ENCODE results near the gene ATP2C2.
"Not testable (repeated sequence)": the region's sequence is repeated elsewhere in the genome, so short reads cannot be mapped to it uniquely, and the experiment has no call there.

Gene ATP2C2

DNA sequence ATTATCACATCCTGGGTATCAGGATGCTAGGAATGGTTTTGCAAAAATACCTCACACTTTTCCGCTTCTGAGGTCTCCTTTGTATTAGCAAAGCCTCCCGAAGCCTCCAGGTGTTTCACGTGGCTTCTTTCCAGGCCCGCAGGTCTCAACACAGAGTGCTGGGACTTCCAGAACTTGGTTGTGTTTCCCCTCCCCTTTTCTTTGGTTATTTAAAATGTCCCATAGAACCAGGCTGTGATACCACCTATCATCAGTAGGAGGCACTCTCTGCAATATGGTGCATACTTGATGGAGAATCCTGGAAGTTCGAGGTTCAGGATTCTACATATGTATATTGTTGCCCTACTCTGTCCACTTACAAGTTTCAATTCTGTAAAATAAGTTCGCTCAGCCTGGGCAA is 28.8 kb downstream of the ATP2C2 start:
- DNase-seq, result no peak

DNA sequence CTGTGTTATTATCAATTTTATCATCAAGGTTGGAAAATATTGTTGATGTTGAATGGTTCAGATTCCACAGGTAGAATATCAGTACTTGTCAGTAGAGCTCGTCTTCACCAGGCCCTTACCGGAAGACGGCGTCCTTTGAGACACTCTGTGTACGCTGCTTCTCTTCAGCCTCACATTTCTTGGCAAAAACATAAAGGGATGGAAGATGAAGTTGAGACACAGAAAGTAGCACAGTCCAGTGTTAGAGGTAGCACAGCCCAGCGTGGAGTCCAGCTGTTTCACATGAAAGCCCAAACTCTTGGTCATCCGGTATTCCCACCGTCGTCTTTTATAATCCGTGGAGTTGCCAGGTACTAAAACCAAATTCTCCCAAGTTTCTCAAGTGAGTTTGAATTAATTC is 30.4 kb downstream of the ATP2C2 start:
- no peak for DNase-seq

DNA sequence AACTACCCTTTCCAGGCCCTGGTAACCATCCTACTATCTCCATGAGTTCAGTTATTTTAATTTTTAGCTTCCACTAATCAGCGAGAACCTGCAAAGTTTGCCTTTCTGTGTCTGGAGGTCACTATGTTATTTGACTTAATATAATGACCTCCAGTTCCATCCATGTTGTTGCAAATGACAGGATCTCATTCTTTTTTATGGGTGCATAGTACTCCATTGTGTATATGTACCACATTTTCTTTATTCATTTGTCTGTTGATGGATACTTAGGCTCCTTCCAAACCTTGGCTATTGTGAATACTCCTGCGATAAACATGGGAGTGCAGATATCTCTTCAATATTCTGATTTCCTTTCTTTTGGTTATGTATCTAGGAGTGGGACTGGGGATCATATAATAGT is 31.6 kb downstream of the ATP2C2 start:
- DNase-seq, result not testable (repeated sequence)

- not testable (repeated sequence) for DNase-seq
These were observed 35.1 kb downstream of the ATP2C2 start for GRCh38 chr16:84403435-84403834.

DNA sequence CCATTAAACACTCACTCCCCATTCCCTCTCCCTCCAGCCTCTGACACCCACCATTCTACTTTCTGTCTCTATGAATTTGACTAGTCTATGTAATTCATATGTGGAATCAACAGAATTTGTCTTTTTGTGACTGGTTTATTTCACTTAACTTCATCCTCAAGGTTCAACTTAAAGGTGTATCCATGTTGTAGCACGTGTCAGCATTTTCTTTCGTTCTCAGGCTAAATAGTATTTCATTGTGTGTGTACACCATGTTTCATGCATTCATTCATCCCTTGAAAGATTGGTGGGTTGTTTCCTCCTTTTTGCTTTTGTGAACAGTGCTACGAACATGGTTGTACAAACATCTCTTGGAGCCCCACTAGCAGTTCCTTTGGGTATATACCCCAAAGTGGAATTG is 36.0 kb downstream of the ATP2C2 start:
- no peak for DNase-seq

GRCh38 chr16:84404936-84405639 is 36.8 kb downstream of the ATP2C2 start:
- no peak for DNase-seq

DNA sequence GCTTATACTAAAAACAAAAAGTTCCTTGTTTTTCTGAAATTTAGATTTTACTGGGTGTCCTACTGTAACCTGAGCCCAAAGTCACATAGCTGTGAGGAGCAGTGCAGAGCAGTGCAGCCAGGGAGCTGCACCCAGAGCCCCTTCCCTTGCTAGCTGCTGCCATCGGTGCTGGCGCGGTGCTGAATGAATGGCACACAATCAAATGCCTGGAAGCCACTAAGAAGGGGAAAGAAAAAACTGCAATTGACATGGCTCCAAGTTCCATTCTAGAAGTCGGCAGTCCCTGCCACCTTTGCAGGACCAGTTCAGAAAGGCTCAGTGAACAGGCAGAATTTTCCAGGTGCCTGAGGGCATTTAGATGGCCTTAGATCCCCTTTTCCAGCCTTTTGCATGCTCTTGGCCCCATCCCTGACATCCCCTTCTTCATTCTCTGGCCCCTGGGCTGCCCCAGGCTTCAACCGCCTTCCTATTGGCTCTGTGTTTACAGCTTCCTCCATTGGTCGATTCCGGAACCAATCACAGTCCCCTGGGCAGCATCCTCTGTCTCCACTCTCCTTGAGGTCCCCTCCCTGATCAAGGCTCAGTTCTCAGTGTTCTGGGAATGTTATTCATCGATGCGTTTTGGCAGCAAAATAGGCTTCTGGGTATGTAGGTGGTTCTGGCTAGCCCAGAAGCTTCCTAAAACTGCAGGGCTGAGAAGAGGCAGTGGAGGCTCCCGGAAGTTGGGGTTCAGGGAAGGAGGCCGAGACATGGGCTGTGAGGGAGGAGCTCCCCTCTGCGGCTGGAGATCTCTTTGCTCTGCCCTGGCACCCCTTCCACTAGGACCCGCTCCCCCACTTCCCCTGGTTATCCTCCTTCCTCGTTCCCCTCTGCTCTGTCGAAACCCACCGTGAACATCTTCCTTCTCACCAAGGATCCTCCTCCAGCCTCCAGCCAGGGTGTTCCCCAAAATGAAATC is 37.9 kb downstream of the ATP2C2 start:
- DNase-seq, result no peak

DNA sequence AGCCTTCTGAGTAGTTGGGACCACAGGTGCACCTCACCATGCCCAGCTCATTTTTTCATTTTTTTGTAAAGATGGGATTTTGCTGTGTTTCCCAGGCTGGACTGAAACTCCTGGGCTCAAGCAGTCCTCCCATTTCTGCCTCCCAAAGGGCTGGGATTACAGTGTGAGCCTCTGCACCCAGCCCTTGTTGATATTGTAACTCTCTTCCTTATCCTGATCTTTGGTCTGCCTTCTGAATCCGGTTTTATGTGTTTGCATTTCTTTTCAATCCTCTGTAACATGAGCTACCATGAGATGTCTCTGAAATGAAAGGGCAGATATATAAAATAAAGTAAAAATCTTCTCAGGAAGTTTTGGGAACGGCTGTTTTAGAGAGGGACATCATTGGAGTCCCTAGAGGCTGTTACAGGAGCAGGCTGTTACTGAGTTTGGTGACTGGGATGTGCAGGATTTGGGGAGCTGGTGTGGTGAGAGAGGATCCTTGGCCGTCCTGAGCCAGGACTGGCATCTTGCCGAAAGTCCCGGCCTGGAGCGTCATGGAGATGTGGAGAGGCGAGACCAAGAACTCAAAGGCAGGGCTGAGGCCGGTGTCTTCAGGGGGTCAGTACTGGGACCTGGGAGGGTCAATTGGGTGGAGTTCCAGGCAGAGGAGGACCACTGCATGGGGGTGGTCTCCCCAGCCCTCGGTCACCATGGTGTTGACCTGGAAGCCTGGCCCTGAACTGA is 39.4 kb downstream of the ATP2C2 start:
- no peak for DNase-seq

- no peak for DNase-seq
These were observed 40.0 kb downstream of the ATP2C2 start for GRCh38 chr16:84408314-84408690.

GRCh38 chr16:84408856-84409255 is 40.5 kb downstream of the ATP2C2 start:
- no peak for DNase-seq

GRCh38 chr16:84410361-84411138 is 42.2 kb downstream of the ATP2C2 start:
- no peak for DNase-seq

DNA sequence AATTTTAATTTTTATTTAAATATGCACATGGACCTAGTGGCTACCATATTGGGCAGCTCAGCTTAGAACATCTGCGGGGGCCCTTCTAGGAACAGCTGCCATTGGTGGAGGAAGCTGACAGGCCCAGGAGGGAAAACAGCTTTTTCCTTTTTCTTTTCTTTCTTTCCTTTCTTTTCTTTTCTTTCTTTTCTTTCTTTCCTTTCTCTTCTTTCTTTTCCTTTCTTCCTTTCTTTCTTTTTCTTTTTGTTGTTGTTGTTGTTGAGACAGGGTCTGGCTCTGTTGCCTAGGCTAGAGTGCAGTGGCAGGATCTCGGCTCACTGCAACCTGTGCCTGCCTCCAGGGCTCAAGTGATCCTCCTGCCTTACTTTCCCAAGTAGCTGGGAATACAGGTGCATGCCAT is 43.4 kb downstream of the ATP2C2 start:
- DNase-seq, result no peak

DNA sequence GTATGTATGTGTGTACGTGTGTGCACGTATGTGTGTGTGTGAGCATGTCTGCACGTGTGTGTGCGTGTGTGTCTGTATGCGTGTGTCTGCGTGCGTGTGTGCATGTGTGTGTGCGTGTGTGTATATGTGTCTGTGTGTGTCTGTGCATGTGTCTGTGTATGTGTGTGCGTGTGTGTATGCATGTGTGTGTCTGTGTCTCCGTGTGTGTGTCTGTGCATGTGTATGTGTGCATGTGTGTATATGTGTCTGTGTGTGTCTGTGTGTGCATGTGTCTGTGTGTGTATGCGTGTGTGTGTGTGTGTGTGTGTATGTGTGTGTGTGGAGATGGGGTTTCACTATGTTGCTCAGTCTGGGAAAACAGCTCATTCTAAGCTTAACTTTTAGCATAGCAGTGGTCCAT is 43.9 kb downstream of the ATP2C2 start:
- DNase-seq, result no peak

DNA sequence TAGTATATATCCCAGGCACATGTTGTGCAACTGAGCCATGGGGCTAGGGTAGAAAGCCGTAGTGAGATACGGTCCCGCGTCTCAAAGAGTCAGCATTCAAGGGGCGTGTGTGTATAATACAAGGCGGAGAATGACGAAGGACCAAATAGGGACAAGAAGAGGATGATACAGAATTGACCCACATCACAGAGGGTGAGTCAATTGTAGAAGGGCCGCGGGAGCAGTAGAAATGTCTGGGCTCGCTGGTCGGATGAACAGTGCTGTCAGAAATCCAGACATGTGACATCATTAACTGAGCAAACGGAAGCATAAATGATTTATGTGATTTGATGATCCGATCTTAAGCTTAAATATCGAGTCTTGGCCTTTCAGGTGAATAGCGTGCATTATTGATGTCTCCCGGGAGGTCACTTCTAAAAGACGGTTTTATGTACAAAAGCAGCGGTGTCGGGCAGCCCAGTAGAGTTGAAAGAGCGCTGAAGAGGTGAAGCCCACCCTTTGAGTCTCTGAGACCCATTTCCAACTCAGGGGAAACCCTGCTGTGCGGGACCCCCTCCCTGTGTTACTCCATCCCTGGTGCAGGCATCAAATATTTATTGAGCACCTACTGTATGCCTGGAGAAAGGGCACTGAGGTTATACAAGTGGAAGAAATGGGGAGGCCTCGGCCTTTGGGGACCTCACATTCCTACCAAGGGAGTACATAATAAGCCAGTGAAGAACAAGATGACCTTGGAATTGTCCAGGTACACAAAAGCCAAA is 45.1 kb downstream of the ATP2C2 start:
- peak; percentile 31 for DNase-seq

- no peak for DNase-seq
These were observed 46.5 kb downstream of the ATP2C2 start for GRCh38 chr16:84414789-84415326.

GRCh38 chr16:84416407-84417321 is 48.3 kb downstream of the ATP2C2 start:
- no peak for DNase-seq

DNA sequence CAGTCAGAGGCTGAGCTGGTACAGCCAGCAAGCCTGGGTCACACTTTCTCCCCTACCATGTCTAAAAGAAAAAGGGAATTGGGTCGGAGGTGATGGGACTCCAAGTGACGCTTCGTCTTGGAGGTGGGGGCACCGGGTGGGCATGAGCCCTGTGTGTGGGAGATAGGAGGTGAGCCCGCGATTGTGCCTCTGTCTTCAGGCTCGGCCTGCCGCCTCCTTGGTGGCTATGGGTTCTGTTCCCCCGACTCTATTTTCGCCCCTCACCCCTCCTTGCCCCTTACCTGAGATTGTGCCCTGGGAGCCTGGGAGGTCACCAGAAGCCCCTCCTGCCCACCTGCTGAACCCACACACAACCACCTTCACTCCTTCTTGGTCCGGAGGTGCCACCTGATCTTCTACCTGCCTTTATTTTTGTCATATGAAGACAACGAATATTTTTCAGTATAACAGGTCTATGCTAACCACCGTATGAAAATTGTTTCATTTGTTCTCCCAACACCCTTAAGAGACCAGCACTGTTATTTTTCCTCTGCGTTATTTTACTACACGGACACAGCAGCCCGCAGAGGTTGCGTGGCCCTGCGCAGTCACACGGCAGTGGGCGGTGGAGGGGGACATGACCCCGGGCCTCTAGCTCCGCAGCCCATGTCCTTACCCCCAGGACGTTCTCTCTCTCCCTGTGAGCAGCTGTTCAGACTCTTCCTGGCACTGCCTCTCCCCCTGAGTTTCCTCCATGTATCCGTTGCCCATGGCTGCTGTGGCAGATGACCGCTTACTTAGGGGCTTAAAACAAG is 49.9 kb downstream of the ATP2C2 start:
- no peak for DNase-seq

GRCh38 chr16:84419730-84420129 is 51.4 kb downstream of the ATP2C2 start:
- DNase-seq, result no peak

- DNase-seq, result not testable (repeated sequence)
These were observed 52.2 kb downstream of the ATP2C2 start for GRCh38 chr16:84420556-84420955.
